Measurements from ENCODE around the gene DPPA5.

DPPA5 gene

GRCh38 chr6:73349311-73349710, 4.8 kb downstream of the DPPA5 start:
- no peak for DNase-seq (ENCODE audit: low spot score)
- no peak for TF ChIP-seq CTCF (IDR thresholded peaks at IDR 0.05; ENCODE audit: extremely low read depth, insufficient read depth, missing control alignments)
- in situ Hi-C loops (cut with MboI; ENCODE audit: low pct_unique_long_range_greater_than_20kb, low sequenced_read_pairs, unreplicated experiment) = loop anchor here (25.0 kb wide), 1 partner anchor 937 kb away; no protein-coding TSS in a partner anchor

DNA sequence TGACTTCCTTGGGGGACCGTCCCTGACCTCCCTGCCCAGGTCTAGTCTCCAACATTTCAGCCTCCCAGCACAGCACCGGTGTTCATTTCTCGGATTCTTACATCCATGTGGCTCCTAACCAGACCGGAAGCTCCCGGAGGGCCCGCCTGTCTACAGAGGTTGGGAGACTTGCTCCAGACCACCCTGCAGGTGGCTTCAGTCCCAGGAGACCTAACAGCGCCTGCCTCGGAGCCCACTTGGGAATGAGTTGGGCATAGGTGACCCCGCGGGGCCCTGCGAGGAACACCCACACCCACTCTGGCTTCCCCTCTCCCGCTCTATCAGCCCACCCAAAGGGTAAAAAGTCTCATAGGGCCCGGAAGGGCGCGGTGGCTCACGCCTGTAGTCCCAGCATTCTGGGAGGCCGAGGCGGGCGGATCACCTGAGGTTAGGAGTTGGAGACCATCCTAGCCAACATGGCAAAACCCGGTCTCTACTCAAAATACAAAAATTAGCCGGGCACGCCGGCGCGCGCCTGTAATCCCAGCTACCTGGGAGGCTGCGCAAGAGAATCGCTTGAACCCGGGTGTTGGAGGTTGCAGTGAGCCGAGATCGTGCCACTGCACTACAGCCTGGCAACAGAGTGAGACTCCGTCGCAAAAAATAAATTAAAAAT, 5.4 kb downstream of the DPPA5 start:
- in situ Hi-C loops (cut with MboI; ENCODE audit: low pct_unique_long_range_greater_than_20kb, low sequenced_read_pairs, unreplicated experiment) = loop anchor here (25.0 kb wide), 1 partner anchor 936 kb away; no protein-coding TSS in a partner anchor
- DNase-seq (ENCODE audit: low spot score) = no peak
- no peak for TF ChIP-seq CTCF (IDR thresholded peaks at IDR 0.05; ENCODE audit: extremely low read depth, insufficient read depth, missing control alignments)

DNA sequence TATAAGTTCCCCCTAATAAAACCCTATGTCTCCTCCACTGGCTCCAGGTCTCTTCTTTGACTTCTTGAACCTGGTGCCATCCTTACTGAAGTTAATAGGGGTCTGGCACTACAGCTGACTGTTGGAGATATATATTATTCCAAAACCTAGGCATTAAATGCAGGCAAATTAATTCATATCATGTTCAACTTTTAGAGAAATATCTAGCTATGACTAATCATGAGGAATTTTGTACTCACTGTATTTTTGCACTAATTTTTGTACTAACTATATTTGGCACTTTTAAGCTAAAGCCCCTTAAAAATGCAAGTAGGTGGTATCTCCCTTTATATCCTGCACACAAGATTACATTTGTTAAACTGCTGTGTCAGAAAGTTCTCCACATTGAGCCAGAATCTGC, 10.9 kb downstream of the DPPA5 start:
- no peak for TF ChIP-seq CTCF (IDR thresholded peaks at IDR 0.05; ENCODE audit: extremely low read depth, insufficient read depth, missing control alignments)
- no peak for DNase-seq (ENCODE audit: low spot score)
- in situ Hi-C loops (cut with MboI; ENCODE audit: low pct_unique_long_range_greater_than_20kb, low sequenced_read_pairs, unreplicated experiment) = loop anchor here (25.0 kb wide), 1 partner anchor 931 kb away; no protein-coding TSS in a partner anchor

DNA sequence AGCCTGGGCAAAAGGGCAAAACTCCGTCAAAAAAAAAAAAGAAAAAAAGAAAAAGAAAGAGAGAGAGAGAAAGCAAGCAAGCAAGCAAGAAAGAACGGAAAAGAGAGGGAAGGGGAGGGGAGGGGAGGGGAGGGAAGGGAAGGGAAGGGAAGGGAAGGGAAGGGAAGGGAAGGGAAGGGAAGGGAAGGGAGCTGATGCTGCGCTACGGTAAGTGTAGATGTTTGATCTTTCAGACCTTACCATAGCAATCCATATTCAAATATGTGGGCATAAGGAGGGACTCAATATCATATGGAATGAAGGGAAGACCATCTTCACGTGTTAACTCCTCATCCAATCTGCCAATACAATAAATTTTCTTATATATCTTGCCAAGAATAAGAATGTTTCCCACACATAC, 11.9 kb downstream of the DPPA5 start:
- DNase-seq (ENCODE audit: low spot score) = no peak
- in situ Hi-C loops (cut with MboI; ENCODE audit: low pct_unique_long_range_greater_than_20kb, low sequenced_read_pairs, unreplicated experiment) = loop anchor here (25.0 kb wide), 1 partner anchor 930 kb away; no protein-coding TSS in a partner anchor
- no peak for TF ChIP-seq CTCF (IDR thresholded peaks at IDR 0.05; ENCODE audit: extremely low read depth, insufficient read depth, missing control alignments)

- DNase-seq (ENCODE audit: low spot score) = no peak
- no peak for TF ChIP-seq CTCF (IDR thresholded peaks at IDR 0.05; ENCODE audit: extremely low read depth, insufficient read depth, missing control alignments)
- in situ Hi-C loops (cut with MboI; ENCODE audit: low pct_unique_long_range_greater_than_20kb, low sequenced_read_pairs, unreplicated experiment) = loop anchor here (25.0 kb wide), 1 partner anchor 929 kb away; no protein-coding TSS in a partner anchor
These were observed 12.7 kb downstream of the DPPA5 start for GRCh38 chr6:73341335-73341734.

DNA sequence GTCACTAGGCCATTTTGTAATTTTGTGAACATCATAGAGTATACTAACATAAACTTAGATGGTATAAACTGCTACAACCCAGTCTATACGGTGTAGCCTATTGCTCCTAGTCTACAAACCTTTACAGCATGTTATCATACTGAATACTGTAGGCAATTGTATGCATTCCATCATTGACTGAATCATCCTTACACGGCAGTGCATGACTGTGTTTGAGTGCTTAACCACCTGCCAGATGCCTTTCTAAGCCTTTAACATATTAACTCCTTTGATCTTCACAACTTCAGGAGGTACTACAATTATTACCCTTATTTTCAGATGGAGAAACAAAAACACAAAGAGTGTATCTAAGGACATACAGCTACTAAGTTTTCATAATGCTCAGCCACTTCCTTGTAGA, 14.0 kb downstream of the DPPA5 start:
- in situ Hi-C loops (cut with MboI; ENCODE audit: low pct_unique_long_range_greater_than_20kb, low sequenced_read_pairs, unreplicated experiment) = loop anchor here (25.0 kb wide), 1 partner anchor 928 kb away; no protein-coding TSS in a partner anchor
- TF ChIP-seq CTCF (IDR thresholded peaks at IDR 0.05; ENCODE audit: extremely low read depth, insufficient read depth, missing control alignments) = no peak

More for the DNA sequence above, 14.0 kb downstream of the DPPA5 start:
- no peak for DNase-seq (ENCODE audit: low spot score)
